PFSK-1 (cell line): ENCODE results near the gene PHLPP1.

Experiments
- FOXP2 ChIP-seq: optimal IDR thresholded peaks from 2 replicates; pipeline ENCODE3; 2011; ENCODE audit warnings: borderline replicate concordance, control low read depth, inconsistent platforms; ENCODE audit not compliant: insufficient read depth; ENCODE audit errors: extremely low read length, extremely low read depth
- POLR2AphosphoS5 ChIP-seq: IDR thresholded peaks from 2 replicates; pipeline ENCODE4 v1.6.1; 2012; ENCODE audit warnings: low read depth, mild to moderate bottlenecking, control low read depth, low read length, moderate library complexity
- REST ChIP-seq, 2 experiments: IDR thresholded peaks; 2 replicates each; pipeline versions ENCODE4 v1.6.1 to v1.8.0; 2011 to 2012; ENCODE audit warnings: low read depth in 2 of 2, low read length in 2 of 2, control low read depth in 1 of 2, inconsistent platforms in 1 of 2, mild to moderate bottlenecking in 1 of 2, moderate library complexity in 1 of 2; ENCODE audit not compliant: insufficient read depth in 1 of 2
- SIN3A ChIP-seq: IDR thresholded peaks from 2 replicates; pipeline ENCODE4 v1.6.1; 2012; ENCODE audit warnings: mild to moderate bottlenecking, low read length, moderate library complexity, borderline replicate concordance; ENCODE audit not compliant: insufficient read depth
- TAF1 ChIP-seq: IDR thresholded peaks from 2 replicates; pipeline ENCODE4 v1.6.1; 2012; ENCODE audit warnings: low read length, control low read depth, borderline replicate concordance; ENCODE audit not compliant: insufficient read depth

Gene PHLPP1

GRCh38 chr18:62989195-62989594 lies 273.9 kb downstream of the PHLPP1 start:
- no peak for TF ChIP-seq FOXP2
- no peak for TF ChIP-seq TAF1
- no peak for TF ChIP-seq REST (IDR thresholded peaks at IDR 0.05; ENCODE audit: insufficient read depth in 1 of 2, low read depth in 2 of 2, low read length in 2 of 2)
- TF ChIP-seq SIN3A = no peak
- no peak for TF ChIP-seq POLR2AphosphoS5

- no peak for TF ChIP-seq SIN3A
These were observed 275.3 kb downstream of the PHLPP1 start for GRCh38 chr18:62990653-62991052.

- no peak for TF ChIP-seq REST (IDR thresholded peaks at IDR 0.05; ENCODE audit: insufficient read depth in 1 of 2, low read depth in 2 of 2, low read length in 2 of 2)
- no peak for TF ChIP-seq POLR2AphosphoS5
- no peak for TF ChIP-seq SIN3A
- TF ChIP-seq FOXP2 = no peak
- no peak for TF ChIP-seq TAF1
These were observed 276.0 kb downstream of the PHLPP1 start for GRCh38 chr18:62991389-62991788.

GRCh38 chr18:62991959-62992358 lies 276.6 kb downstream of the PHLPP1 start:
- no peak for TF ChIP-seq TAF1
- TF ChIP-seq POLR2AphosphoS5 = no peak
- TF ChIP-seq FOXP2 = no peak
- no peak for TF ChIP-seq SIN3A
- TF ChIP-seq REST (IDR thresholded peaks at IDR 0.05; ENCODE audit: insufficient read depth in 1 of 2, low read depth in 2 of 2, low read length in 2 of 2) = no peak

GRCh38 chr18:62992877-62993365 lies 277.6 kb downstream of the PHLPP1 start:
- no peak for TF ChIP-seq FOXP2
- no peak for TF ChIP-seq TAF1
- TF ChIP-seq REST (IDR thresholded peaks at IDR 0.05; ENCODE audit: insufficient read depth in 1 of 2, low read depth in 2 of 2, low read length in 2 of 2) = no peak
- TF ChIP-seq SIN3A = no peak
- TF ChIP-seq POLR2AphosphoS5 = no peak

- no peak for TF ChIP-seq FOXP2
- TF ChIP-seq TAF1 = no peak
- no peak for TF ChIP-seq POLR2AphosphoS5
- TF ChIP-seq REST (IDR thresholded peaks at IDR 0.05; ENCODE audit: insufficient read depth in 1 of 2, low read depth in 2 of 2, low read length in 2 of 2) = no peak
- no peak for TF ChIP-seq SIN3A
These were observed 281.2 kb downstream of the PHLPP1 start for GRCh38 chr18:62996566-62996965.
